Natural killer cell (primary cell): ENCODE data around the gene UBL7. TPM values are rescaled to one million over a fixed set of nuclear protein-coding genes. Genes with fewer than 3 reads are reported as not detected.
"Not testable (repeated sequence)": the region's sequence is repeated elsewhere in the genome, so short reads cannot be mapped to it uniquely, and the experiment has no call there.

ENCODE experiments used
- ATAC-seq, 3 donors: fragments of 150-1000 bp in 2 of 3; fragments of 200-7000 bp in 1 of 3; cut with Tn5 transposase; 1 replicate in 1 of 3; 2 replicates in 2 of 3; pipeline ENCODE4 v1.10.0; 2021; ENCODE audit warnings: mild to moderate bottlenecking in 2 of 3, moderate library complexity in 2 of 3
- DNase-seq, 2 donors: peaks; one replicate each; pipeline versions ENCODE4 v3.0.0 to v3.0.0-alpha.2; 2013 to 2021; ENCODE audit warnings: mixed read lengths in 1 of 2
- H3K27ac ChIP-seq: one replicate; pipeline ENCODE4 v1.5.1; 2013; ENCODE audit warnings: mild to moderate bottlenecking, low read length
- H3K27me3 ChIP-seq: one replicate; pipeline ENCODE4 v1.6.1; 2013; ENCODE audit warnings: low read length; ENCODE audit not compliant: control insufficient read depth, insufficient read depth
- H3K36me3 ChIP-seq: one replicate; pipeline ENCODE4 v1.6.1; 2013; ENCODE audit warnings: low read length; ENCODE audit not compliant: control insufficient read depth, insufficient read depth
- H3K4me1 ChIP-seq: one replicate; pipeline ENCODE4 v1.6.1; 2013; ENCODE audit warnings: low read length; ENCODE audit not compliant: control insufficient read depth, insufficient read depth
- H3K4me3 ChIP-seq: one replicate; pipeline ENCODE4 v1.5.1; 2013; ENCODE audit warnings: low read length
- H3K9me3 ChIP-seq: one replicate; pipeline ENCODE4 v1.6.1; 2013; ENCODE audit warnings: low read length; ENCODE audit not compliant: control insufficient read depth, insufficient read depth
- H3K27ac Mint-ChIP-seq, 2 donors: one replicate each; pipeline ENCODE4 v1.8.0; 2022; ENCODE audit warnings: mild to moderate bottlenecking in 2 of 2, mixed read lengths in 2 of 2, moderate library complexity in 1 of 2
- H3K27me3 Mint-ChIP-seq, 2 donors: one replicate each; pipeline ENCODE4 v1.8.0; 2022; ENCODE audit warnings: low read depth in 2 of 2, mixed read lengths in 2 of 2
- H3K36me3 Mint-ChIP-seq: one replicate; pipeline ENCODE4 v1.8.0; 2022; ENCODE audit warnings: mixed read lengths
- H3K4me1 Mint-ChIP-seq, 2 donors: one replicate each; pipeline ENCODE4 v1.8.0; 2022; ENCODE audit warnings: mixed read lengths in 2 of 2
- H3K4me3 Mint-ChIP-seq: one replicate; pipeline ENCODE4 v1.8.0; 2022; ENCODE audit warnings: mild to moderate bottlenecking, moderate library complexity, mixed read lengths
- H3K9me3 Mint-ChIP-seq, 2 donors: one replicate each; pipeline ENCODE4 v1.8.0; 2022; ENCODE audit warnings: mixed read lengths in 2 of 2
- WGBS: methylation state at CpG from one replicate; pipeline ENCODE4 v1.1.7; 2013; ENCODE audit warnings: missing lambda C conversion rate; ENCODE audit not compliant: insufficient coverage; 5-methylcytosine and 5-hydroxymethylcytosine counted together
- intact Hi-C: fragments of 100-400 bp; cut with micrococcal nuclease; formaldehyde crosslinking; loops from one replicate; pipeline ENCODE4 v1.14.2; 2022
- total RNA-seq, 4 donors: library from RNA; stranded (reverse); fragments of 120-200 nt in 1 of 4; gene quantifications; one replicate each; pipeline versions ENCODE4 v1.2.3 to v1.2.4, GENCODE V29; 2013 to 2022
- TF ChIP-seq, protein P1 (sequence below): fragments of 200-600 bp; IDR thresholded peaks from one replicate; pipeline ENCODE4 v1.8.0; 2022; ENCODE audit warnings: antibody characterized with exemption

Gene UBL7
- total RNA-seq, 3 donors from 2014 or later (not counting 1 experiment from before 2014, with no cell fraction given): 25.1 to 38.7 (median 29.0) TPM

DNA sequence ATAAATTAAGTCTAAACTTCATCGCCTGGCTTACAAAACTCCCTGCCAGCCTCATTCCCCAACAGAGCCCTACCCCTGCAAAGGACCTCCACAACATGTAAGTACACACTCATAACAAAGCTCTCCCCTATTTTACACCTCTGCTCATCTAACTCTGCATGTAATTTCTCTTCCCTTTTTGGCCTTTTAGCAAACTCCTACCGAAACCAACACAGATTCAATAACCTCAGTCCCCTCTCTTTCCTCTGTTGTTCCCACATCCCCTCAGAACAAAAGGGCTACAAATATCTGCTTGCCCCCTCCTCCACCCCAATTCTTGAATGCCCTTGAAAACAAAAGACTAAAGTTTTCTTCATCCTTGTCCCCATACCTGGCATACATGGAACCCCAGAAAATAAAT is 662 bp downstream of the UBL7 start:
- H3K9me3 ChIP-seq: no peaks in the 10 kb centered on the region
- H3K4me1 ChIP-seq: peaks cover 14% of the 10 kb centered on the region
- no peaks in the 10 kb centered on the region for H3K27me3 ChIP-seq
- peak overlapping the region; percentile 87 for H3K27ac Mint-ChIP-seq
- no peaks in the 10 kb centered on the region for H3K36me3 Mint-ChIP-seq
- DNase-seq: no peak
- intact Hi-C loops: loop anchor here (2.0 kb wide), 1 partner anchor 29 kb away; no protein-coding TSS in a partner anchor
- no peak for ATAC-seq
- 33% methylated on average over 2 of the region's 2 CpGs for WGBS
- TF ChIP-seq, protein P1, sequence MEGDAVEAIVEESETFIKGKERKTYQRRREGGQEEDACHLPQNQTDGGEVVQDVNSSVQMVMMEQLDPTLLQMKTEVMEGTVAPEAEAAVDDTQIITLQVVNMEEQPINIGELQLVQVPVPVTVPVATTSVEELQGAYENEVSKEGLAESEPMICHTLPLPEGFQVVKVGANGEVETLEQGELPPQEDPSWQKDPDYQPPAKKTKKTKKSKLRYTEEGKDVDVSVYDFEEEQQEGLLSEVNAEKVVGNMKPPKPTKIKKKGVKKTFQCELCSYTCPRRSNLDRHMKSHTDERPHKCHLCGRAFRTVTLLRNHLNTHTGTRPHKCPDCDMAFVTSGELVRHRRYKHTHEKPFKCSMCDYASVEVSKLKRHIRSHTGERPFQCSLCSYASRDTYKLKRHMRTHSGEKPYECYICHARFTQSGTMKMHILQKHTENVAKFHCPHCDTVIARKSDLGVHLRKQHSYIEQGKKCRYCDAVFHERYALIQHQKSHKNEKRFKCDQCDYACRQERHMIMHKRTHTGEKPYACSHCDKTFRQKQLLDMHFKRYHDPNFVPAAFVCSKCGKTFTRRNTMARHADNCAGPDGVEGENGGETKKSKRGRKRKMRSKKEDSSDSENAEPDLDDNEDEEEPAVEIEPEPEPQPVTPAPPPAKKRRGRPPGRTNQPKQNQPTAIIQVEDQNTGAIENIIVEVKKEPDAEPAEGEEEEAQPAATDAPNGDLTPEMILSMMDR: no peak
- H3K27ac ChIP-seq: peak overlapping the region; percentile 82
- H3K4me3 Mint-ChIP-seq: peak overlapping the region; percentile 86
- peaks cover 11% of the 10 kb centered on the region for H3K36me3 ChIP-seq
- H3K27me3 Mint-ChIP-seq: no peaks in the 10 kb centered on the region
- H3K4me3 ChIP-seq: peak overlapping the region; percentile 90
- no peaks in the 10 kb centered on the region for H3K9me3 Mint-ChIP-seq
- peaks cover 14 to 32% of the 10 kb centered on the region in 2 donors for H3K4me1 Mint-ChIP-seq

DNA sequence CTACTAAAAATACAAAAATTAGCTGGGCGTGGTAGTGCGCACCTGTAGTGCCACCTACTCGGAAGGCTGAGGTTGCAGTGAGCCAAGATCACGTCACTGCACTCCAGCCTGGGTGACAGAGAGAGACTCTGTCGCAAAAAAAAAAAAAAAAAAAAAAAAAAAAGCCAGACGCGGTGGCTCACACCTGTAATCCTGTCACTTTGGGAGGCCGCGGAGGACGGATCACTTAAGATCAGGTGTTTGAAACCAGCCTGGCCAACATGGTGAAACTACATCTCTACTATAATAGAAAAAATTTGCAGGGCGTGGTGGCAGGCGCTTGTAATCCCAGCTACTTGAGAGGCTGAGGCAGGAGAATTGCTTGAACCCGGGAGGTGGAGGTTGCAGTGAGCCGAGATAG is 1.2 kb downstream of the UBL7 start:
- Mint-ChIP-seq H3K4me3 (peak overlapping the region; percentile 86), H3K4me1 (peaks cover 14 to 32% of the 10 kb centered on the region in 2 donors), H3K27ac (peak overlapping the region; percentile 87)
- Histone ChIP-seq H3K36me3 (peaks cover 16% of the 10 kb centered on the region), H3K4me1 (peaks cover 14% of the 10 kb centered on the region)
- intact Hi-C loops: loop anchor here (2.0 kb wide), 1 partner anchor 29 kb away; no protein-coding TSS in a partner anchor
- not testable (repeated sequence) for H3K27ac ChIP-seq, H3K36me3 Mint-ChIP-seq, ATAC-seq, H3K27me3 Mint-ChIP-seq, H3K9me3 ChIP-seq, H3K27me3 ChIP-seq, DNase-seq, H3K9me3 Mint-ChIP-seq, H3K4me3 ChIP-seq
- 97% methylated on average over 11 of the region's 14 CpGs for WGBS

DNA sequence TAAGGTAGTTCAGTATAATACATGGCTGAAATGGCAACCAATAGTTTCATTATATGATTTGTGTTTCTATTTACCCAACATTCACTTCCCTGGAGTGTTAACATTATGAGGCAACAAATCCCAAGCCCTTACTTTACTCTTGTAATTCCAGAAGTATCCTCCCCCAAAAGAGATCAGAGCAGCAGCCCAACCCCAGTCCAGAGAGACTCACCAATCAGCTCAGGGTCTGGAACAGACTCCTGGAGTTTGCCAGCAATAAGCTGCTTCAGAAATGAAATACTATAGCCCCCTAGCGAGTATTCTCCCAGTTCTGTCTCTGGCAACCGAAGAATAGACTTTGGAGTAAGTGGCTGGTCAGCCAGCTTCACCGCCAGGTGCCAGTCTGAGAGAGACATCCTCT is 2.5 kb downstream of the UBL7 start:
- WGBS: 95% methylated on average over 3 of the region's 3 CpGs
- H3K9me3 ChIP-seq: no peaks in the 10 kb centered on the region
- TF ChIP-seq, protein P1: no peak
- H3K27ac ChIP-seq: no peak overlapping the region
- no peak for ATAC-seq
- H3K4me1 ChIP-seq: peaks cover 14% of the 10 kb centered on the region
- no peaks in the 10 kb centered on the region for H3K27me3 ChIP-seq
- no peak overlapping the region for H3K4me3 Mint-ChIP-seq
- no peaks in the 10 kb centered on the region for H3K36me3 Mint-ChIP-seq
- H3K4me3 ChIP-seq: no peak overlapping the region
- H3K36me3 ChIP-seq: peaks cover 25% of the 10 kb centered on the region
- peak overlapping the region in 1 of 2 donors; percentile 23 for H3K27ac Mint-ChIP-seq
- H3K4me1 Mint-ChIP-seq: peaks cover 14 to 25% of the 10 kb centered on the region in 2 donors
- intact Hi-C loops: no loop called here
- DNase-seq: no peak
- no peaks in the 10 kb centered on the region for H3K9me3 Mint-ChIP-seq
- no peaks in the 10 kb centered on the region for H3K27me3 Mint-ChIP-seq

DNA sequence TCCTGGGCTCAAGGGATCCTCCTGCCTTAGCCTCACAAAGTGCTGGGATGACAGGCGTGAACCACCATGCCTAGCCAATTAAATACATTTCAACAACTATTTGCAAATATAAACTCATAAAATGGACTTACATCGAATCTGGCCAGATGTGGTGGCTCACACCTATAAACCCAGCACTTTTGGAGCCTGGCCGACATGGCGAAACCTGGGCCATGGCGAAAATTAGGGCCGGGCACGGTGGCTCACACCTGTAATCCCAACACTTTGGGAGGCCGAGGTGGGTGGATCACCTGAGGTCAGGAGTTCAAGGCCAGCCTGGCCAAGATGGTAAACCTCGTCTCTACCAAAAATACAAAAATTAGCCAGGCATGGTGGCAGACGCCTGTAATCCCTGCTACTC is 3.9 kb downstream of the UBL7 start:
- H3K4me3 Mint-ChIP-seq, H3K36me3 Mint-ChIP-seq, H3K27ac Mint-ChIP-seq, H3K4me3 ChIP-seq, H3K9me3 ChIP-seq, DNase-seq, H3K9me3 Mint-ChIP-seq, H3K27me3 ChIP-seq, H3K27me3 Mint-ChIP-seq, H3K27ac ChIP-seq, ATAC-seq, intact Hi-C loops: not testable (repeated sequence)
- peaks cover 14% of the 10 kb centered on the region for H3K4me1 ChIP-seq
- 96% methylated on average over 10 of the region's 10 CpGs for WGBS
- H3K4me1 Mint-ChIP-seq: peaks cover 14 to 24% of the 10 kb centered on the region in 2 donors
- H3K36me3 ChIP-seq: peaks cover 32% of the 10 kb centered on the region
